B cell (primary cell): ENCODE results near the gene USP53.

Source experiments
- EZH2 ChIP-seq: IDR thresholded peaks from 2 replicates; pipeline ENCODE4 v1.6.1; 2012; ENCODE audit warnings: borderline replicate concordance, low read depth, mild to moderate bottlenecking, moderate library complexity, low read length; ENCODE audit not compliant: insufficient read depth, poor library complexity, severe bottlenecking
- TF ChIP-seq, protein P1 (sequence below): fragments of 200-600 bp; IDR thresholded peaks from one replicate; pipeline ENCODE4 v1.8.0; 2022; ENCODE audit warnings: antibody characterized with exemption, mild to moderate bottlenecking

DNA sequence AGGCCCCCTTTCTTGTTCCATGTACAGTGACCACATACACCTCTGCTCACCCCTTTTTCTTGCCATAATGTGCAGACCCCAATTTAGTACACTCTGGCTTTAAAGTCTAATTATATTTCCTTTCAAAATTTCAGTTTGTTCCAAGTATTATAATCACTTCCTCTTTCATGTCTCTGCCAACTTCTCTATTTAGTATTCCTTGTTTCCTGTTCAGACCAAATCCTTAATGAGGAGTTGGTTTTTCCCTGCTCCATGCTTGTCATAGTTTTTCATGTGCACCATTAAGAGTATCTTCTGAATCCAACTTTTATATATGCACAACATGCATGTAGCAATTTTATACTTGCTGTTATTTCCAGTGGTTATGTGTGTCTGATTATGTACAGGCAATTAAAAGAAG, 32.3 kb downstream of the USP53 start:
- TF ChIP-seq, protein P1, sequence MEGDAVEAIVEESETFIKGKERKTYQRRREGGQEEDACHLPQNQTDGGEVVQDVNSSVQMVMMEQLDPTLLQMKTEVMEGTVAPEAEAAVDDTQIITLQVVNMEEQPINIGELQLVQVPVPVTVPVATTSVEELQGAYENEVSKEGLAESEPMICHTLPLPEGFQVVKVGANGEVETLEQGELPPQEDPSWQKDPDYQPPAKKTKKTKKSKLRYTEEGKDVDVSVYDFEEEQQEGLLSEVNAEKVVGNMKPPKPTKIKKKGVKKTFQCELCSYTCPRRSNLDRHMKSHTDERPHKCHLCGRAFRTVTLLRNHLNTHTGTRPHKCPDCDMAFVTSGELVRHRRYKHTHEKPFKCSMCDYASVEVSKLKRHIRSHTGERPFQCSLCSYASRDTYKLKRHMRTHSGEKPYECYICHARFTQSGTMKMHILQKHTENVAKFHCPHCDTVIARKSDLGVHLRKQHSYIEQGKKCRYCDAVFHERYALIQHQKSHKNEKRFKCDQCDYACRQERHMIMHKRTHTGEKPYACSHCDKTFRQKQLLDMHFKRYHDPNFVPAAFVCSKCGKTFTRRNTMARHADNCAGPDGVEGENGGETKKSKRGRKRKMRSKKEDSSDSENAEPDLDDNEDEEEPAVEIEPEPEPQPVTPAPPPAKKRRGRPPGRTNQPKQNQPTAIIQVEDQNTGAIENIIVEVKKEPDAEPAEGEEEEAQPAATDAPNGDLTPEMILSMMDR: no peak
- no peak for TF ChIP-seq EZH2
